Liver (tissue), 9 donors: ENCODE results near the gene TTC21A. TPM values are rescaled to one million over a fixed set of nuclear protein-coding genes. Genes with fewer than 3 reads are reported as not detected.

Experiments used
- DNase-seq: peaks from one replicate; pipeline ENCODE4 v3.0.0-alpha.2; 2017; ENCODE audit warnings: low spot score
- H3K27ac ChIP-seq, 2 donors: one replicate each; pipeline ENCODE4 v1.7.0; 2013; ENCODE audit warnings: inconsistent platforms in 2 of 2, low read length in 2 of 2, control low read depth in 1 of 2, low read depth in 1 of 2, mild to moderate bottlenecking in 1 of 2
- H3K27me3 ChIP-seq, 4 donors: one replicate each; pipeline versions ENCODE4 v1.6.1 to v1.7.0; 2013; ENCODE audit warnings: low read length in 3 of 4, inconsistent platforms in 1 of 4, mild to moderate bottlenecking in 1 of 4, moderate library complexity in 1 of 4; ENCODE audit not compliant: control insufficient read depth in 4 of 4, insufficient read depth in 4 of 4
- H3K36me3 ChIP-seq, 4 donors: one replicate each; pipeline versions ENCODE4 v1.6.1 to v1.7.0; 2013; ENCODE audit warnings: low read length in 3 of 4, mild to moderate bottlenecking in 3 of 4, low read depth in 1 of 4, moderate library complexity in 1 of 4; ENCODE audit not compliant: control insufficient read depth in 4 of 4, insufficient read depth in 3 of 4
- H3K4me1 ChIP-seq, 4 donors: one replicate each; pipeline versions ENCODE4 v1.6.1 to v1.7.0; 2013; ENCODE audit warnings: low read length in 3 of 4, mild to moderate bottlenecking in 3 of 4, moderate library complexity in 1 of 4; ENCODE audit not compliant: control insufficient read depth in 4 of 4, insufficient read depth in 4 of 4
- H3K4me3 ChIP-seq, 3 donors: one replicate each; pipeline versions ENCODE4 v1.6.1 to v1.7.0; 2013; ENCODE audit warnings: low read length in 3 of 3, control low read depth in 1 of 3, low read depth in 1 of 3, mild to moderate bottlenecking in 1 of 3
- H3K9ac ChIP-seq, 2 donors: one replicate each; pipeline ENCODE4 v1.7.0; 2013; ENCODE audit warnings: low read length in 2 of 2, mild to moderate bottlenecking in 2 of 2, moderate library complexity in 2 of 2, control low read depth in 1 of 2, low read depth in 1 of 2
- H3K9me3 ChIP-seq, 4 donors: one replicate each; pipeline versions ENCODE4 v1.6.1 to v1.7.0; 2013; ENCODE audit warnings: low read length in 3 of 4; ENCODE audit not compliant: control insufficient read depth in 4 of 4
- EGR1 ChIP-seq, 2 donors: IDR thresholded peaks; 2 replicates each; pipeline ENCODE4 v1.6.1; 2016 to 2018; ENCODE audit warnings: antibody characterized with exemption in 2 of 2, low read depth in 2 of 2
- FOXA1 ChIP-seq: IDR thresholded peaks from 2 replicates; pipeline ENCODE4 v1.6.1; 2016; ENCODE audit warnings: antibody characterized with exemption
- FOXA2 ChIP-seq: IDR thresholded peaks from 2 replicates; pipeline ENCODE4 v1.6.1; 2016; ENCODE audit warnings: antibody characterized with exemption
- HNF4A ChIP-seq, 2 donors: conservative IDR thresholded peaks; 2 replicates each; pipeline ENCODE4 v1.6.1; 2016; ENCODE audit warnings: antibody characterized with exemption in 2 of 2, mild to moderate bottlenecking in 2 of 2
- JUND ChIP-seq, 2 donors: IDR thresholded peaks; 2 replicates each; pipeline ENCODE4 v1.6.1; 2016; ENCODE audit warnings: antibody characterized with exemption in 2 of 2
- RAD21 ChIP-seq, 2 donors: IDR thresholded peaks; 2 replicates each; pipeline ENCODE4 v1.6.1; 2016; ENCODE audit warnings: antibody characterized with exemption in 2 of 2, mild to moderate bottlenecking in 2 of 2
- RXRA ChIP-seq, 2 donors: IDR thresholded peaks; 2 replicates each; pipeline ENCODE4 v1.6.1; 2017 to 2018; ENCODE audit warnings: antibody characterized with exemption in 2 of 2, mild to moderate bottlenecking in 1 of 2
- SP1 ChIP-seq: IDR thresholded peaks from 2 replicates; pipeline ENCODE4 v1.6.1; 2018; ENCODE audit warnings: antibody characterized with exemption, mild to moderate bottlenecking
- YY1 ChIP-seq: IDR thresholded peaks from 2 replicates; pipeline ENCODE4 v1.6.1; 2016; ENCODE audit warnings: antibody characterized with exemption, mild to moderate bottlenecking
- WGBS: extraction: QIAGEN DNeasy Blood & Tissue Kit; methylation state at CpG from one replicate; pipeline ENCODE4 v1.1.7; 2013; 5-methylcytosine and 5-hydroxymethylcytosine counted together
- polyA plus RNA-seq, 2 donors: library from polyadenylated mRNA; stranded (reverse) in 1 of 2; unstranded in 1 of 2; fragments of 200-250 nt in 1 of 2; fragments of >200 nt in 1 of 2; fragmentation: Nextera tagmentation in 1 of 2; extraction: Ambion mirVana in 1 of 2; gene quantifications; one replicate each; pipeline versions ENCODE4 v1.2.1 to v1.2.3, GENCODE V29; 2013 to 2015
- total RNA-seq, 2 donors: library from RNA; depleted of rRNA; stranded (reverse); fragments of >200 nt; gene quantifications; one replicate each; pipeline ENCODE4 v1.2.3, GENCODE V29; 2014
- TF ChIP-seq, protein P1 (sequence below): IDR thresholded peaks from 2 replicates; pipeline ENCODE4 v1.6.1; 2016; ENCODE audit warnings: antibody characterized with exemption
- TF ChIP-seq, protein P2 (sequence below): IDR thresholded peaks from 2 replicates; pipeline ENCODE4 v1.6.1; 2016; ENCODE audit warnings: antibody characterized with exemption, mild to moderate bottlenecking
- TF ChIP-seq, protein P3 (sequence below): fragments of 150-350 bp; IDR thresholded peaks from 2 replicates; pipeline ENCODE4 v1.5.1; 2017; ENCODE audit warnings: improper control_type of control experiment, low read depth, low read length; ENCODE audit not compliant: missing input control
- TF ChIP-seq, protein P4 (sequence below): IDR thresholded peaks from 2 replicates; pipeline ENCODE4 v1.6.1; 2016; ENCODE audit warnings: antibody characterized with exemption
- TF ChIP-seq, protein P5 (sequence below): IDR thresholded peaks from 2 replicates; pipeline ENCODE4 v1.6.1; 2016; ENCODE audit warnings: antibody characterized with exemption
- donor health status: healthy.
- donor health status: healthy.
- donor health status: healthy.
- donor health status: healthy.
- donor health status: healthy.

Gene TTC21A
- total and polyA plus RNA-seq, 4 donors: 0.28 to 3.3 (median 1.6) TPM

DNA sequence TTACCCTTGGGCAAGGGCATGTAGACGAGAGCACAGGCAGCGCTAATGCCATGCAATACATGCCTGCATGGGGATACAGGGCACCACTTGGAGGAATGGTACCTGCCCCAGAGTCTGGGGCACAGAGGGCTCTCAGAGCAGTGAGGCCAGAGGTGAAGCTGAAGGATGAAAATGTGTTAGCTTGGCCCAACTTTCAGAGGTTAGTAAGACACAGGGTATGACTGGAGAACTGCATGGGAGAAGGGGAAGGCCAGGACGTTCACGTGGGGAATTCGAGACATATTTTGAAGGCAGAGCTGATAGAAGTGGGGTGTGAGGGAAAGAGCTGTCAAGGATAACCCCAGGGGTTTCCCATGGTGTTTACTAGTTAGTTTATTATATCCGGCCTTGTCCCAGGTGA, 26.3 kb downstream of the TTC21A start (continued):
- TF ChIP-seq, protein P1, sequence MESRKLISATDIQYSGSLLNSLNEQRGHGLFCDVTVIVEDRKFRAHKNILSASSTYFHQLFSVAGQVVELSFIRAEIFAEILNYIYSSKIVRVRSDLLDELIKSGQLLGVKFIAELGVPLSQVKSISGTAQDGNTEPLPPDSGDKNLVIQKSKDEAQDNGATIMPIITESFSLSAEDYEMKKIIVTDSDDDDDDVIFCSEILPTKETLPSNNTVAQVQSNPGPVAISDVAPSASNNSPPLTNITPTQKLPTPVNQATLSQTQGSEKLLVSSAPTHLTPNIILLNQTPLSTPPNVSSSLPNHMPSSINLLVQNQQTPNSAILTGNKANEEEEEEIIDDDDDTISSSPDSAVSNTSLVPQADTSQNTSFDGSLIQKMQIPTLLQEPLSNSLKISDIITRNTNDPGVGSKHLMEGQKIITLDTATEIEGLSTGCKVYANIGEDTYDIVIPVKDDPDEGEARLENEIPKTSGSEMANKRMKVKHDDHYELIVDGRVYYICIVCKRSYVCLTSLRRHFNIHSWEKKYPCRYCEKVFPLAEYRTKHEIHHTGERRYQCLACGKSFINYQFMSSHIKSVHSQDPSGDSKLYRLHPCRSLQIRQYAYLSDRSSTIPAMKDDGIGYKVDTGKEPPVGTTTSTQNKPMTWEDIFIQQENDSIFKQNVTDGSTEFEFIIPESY: no peak
- TF ChIP-seq SP1: no peak
- TF ChIP-seq YY1: no peak
- TF ChIP-seq HNF4A (conservative IDR thresholded peaks at IDR 0.05): no peak
- no peak for TF ChIP-seq JUND (IDR thresholded peaks at IDR 0.05)

DNA sequence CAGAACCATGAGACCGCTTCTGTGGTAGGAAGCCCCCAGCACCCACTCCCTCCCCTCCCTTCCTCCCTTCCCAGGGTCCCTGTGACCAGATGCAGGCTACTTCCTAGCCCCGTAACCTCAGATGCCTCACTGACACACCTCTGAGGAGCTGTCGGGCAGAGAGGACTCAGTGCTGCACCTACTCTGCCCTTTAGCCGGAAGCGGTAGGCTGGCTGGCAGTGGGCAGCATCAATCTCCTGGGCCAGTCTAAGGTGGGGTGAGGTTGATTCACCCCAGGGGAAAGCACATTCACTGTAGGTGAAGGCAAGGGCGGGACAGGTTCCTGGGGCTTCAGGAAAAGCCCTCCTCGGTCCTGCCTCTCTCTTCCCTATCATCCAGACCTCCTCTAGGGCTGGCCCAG, 26.8 kb downstream of the TTC21A start:
- H3K27me3 ChIP-seq: no peaks in the 10 kb centered on the region
- H3K9ac ChIP-seq: no peak overlapping the region
- TF ChIP-seq RXRA (IDR thresholded peaks at IDR 0.05): no peak
- no peak for TF ChIP-seq SP1
- TF ChIP-seq, protein P2, sequence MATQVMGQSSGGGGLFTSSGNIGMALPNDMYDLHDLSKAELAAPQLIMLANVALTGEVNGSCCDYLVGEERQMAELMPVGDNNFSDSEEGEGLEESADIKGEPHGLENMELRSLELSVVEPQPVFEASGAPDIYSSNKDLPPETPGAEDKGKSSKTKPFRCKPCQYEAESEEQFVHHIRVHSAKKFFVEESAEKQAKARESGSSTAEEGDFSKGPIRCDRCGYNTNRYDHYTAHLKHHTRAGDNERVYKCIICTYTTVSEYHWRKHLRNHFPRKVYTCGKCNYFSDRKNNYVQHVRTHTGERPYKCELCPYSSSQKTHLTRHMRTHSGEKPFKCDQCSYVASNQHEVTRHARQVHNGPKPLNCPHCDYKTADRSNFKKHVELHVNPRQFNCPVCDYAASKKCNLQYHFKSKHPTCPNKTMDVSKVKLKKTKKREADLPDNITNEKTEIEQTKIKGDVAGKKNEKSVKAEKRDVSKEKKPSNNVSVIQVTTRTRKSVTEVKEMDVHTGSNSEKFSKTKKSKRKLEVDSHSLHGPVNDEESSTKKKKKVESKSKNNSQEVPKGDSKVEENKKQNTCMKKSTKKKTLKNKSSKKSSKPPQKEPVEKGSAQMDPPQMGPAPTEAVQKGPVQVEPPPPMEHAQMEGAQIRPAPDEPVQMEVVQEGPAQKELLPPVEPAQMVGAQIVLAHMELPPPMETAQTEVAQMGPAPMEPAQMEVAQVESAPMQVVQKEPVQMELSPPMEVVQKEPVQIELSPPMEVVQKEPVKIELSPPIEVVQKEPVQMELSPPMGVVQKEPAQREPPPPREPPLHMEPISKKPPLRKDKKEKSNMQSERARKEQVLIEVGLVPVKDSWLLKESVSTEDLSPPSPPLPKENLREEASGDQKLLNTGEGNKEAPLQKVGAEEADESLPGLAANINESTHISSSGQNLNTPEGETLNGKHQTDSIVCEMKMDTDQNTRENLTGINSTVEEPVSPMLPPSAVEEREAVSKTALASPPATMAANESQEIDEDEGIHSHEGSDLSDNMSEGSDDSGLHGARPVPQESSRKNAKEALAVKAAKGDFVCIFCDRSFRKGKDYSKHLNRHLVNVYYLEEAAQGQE: no peak
- no peak for TF ChIP-seq FOXA1
- no peak for TF ChIP-seq RAD21 (IDR thresholded peaks at IDR 0.05)
- TF ChIP-seq, protein P3, sequence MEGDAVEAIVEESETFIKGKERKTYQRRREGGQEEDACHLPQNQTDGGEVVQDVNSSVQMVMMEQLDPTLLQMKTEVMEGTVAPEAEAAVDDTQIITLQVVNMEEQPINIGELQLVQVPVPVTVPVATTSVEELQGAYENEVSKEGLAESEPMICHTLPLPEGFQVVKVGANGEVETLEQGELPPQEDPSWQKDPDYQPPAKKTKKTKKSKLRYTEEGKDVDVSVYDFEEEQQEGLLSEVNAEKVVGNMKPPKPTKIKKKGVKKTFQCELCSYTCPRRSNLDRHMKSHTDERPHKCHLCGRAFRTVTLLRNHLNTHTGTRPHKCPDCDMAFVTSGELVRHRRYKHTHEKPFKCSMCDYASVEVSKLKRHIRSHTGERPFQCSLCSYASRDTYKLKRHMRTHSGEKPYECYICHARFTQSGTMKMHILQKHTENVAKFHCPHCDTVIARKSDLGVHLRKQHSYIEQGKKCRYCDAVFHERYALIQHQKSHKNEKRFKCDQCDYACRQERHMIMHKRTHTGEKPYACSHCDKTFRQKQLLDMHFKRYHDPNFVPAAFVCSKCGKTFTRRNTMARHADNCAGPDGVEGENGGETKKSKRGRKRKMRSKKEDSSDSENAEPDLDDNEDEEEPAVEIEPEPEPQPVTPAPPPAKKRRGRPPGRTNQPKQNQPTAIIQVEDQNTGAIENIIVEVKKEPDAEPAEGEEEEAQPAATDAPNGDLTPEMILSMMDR: no peak
- TF ChIP-seq, protein P4, sequence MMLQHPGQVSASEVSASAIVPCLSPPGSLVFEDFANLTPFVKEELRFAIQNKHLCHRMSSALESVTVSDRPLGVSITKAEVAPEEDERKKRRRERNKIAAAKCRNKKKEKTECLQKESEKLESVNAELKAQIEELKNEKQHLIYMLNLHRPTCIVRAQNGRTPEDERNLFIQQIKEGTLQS: no peak
- no peak for TF ChIP-seq JUND (IDR thresholded peaks at IDR 0.05)
- no peak for TF ChIP-seq YY1
- TF ChIP-seq, protein P1: no peak
- no peak for TF ChIP-seq FOXA2
- TF ChIP-seq EGR1 (IDR thresholded peaks at IDR 0.05; ENCODE audit: low read depth in 2 of 2): no peak
- TF ChIP-seq, protein P5, sequence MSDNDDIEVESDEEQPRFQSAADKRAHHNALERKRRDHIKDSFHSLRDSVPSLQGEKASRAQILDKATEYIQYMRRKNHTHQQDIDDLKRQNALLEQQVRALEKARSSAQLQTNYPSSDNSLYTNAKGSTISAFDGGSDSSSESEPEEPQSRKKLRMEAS: no peak
- no peak for TF ChIP-seq HNF4A (conservative IDR thresholded peaks at IDR 0.05)
- DNase-seq: no peak
- H3K4me1 ChIP-seq: no peaks in the 10 kb centered on the region
- no peaks in the 10 kb centered on the region for H3K9me3 ChIP-seq
- H3K4me3 ChIP-seq: no peak overlapping the region
- H3K27ac ChIP-seq: no peak overlapping the region
- 86% methylated on average over 7 of the region's 7 CpGs for WGBS
- H3K36me3 ChIP-seq: no peaks in the 10 kb centered on the region
